Mucosa of descending colon (tissue), 3 donors: ENCODE measurements around the gene GPR39. TPM values are rescaled to one million over a fixed set of nuclear protein-coding genes. Genes with fewer than 3 reads are reported as not detected.

Experiments used
- ATAC-seq: fragments of 200-7000 bp; cut with Tn5 transposase; one replicate; pipeline ENCODE4 v1.9.1; 2020; ENCODE audit warnings: mild to moderate bottlenecking, moderate library complexity
- DNase-seq, 3 donors: peaks; one replicate each; pipeline ENCODE4 v3.0.0-alpha.2; 2020
- H3K36me3 ChIP-seq: fragments of 200-600 bp; one replicate; pipeline ENCODE4 v1.8.0; 2021; ENCODE audit warnings: low read depth, mild to moderate bottlenecking
- H3K4me1 ChIP-seq: fragments of 200-600 bp; one replicate; pipeline ENCODE4 v1.8.0; 2021; ENCODE audit warnings: low read depth, mild to moderate bottlenecking
- H3K4me3 ChIP-seq: fragments of 200-600 bp; one replicate; pipeline ENCODE4 v1.8.0; 2021; ENCODE audit warnings: mild to moderate bottlenecking
- H3K9me3 ChIP-seq: fragments of 200-600 bp; one replicate; pipeline ENCODE4 v1.8.0; 2021; ENCODE audit warnings: mild to moderate bottlenecking
- CTCF ChIP-seq: fragments of 200-600 bp; IDR thresholded peaks from one replicate; pipeline ENCODE4 v1.8.0; 2022; ENCODE audit warnings: antibody characterized with exemption, mild to moderate bottlenecking
- intact Hi-C, 2 donors: fragments of 100-400 bp; cut with DNase I in 1 of 2; cut with micrococcal nuclease in 1 of 2; formaldehyde crosslinking; loops; one replicate each; pipeline versions ENCODE4 v1.11.0 to v1.11.1; 2022; cut with DNase I, micrococcal nuclease
- total RNA-seq, 3 donors: library from RNA; stranded (reverse); fragmentation: NEBNext Ultra II Directional in 2 of 3; extraction: Animal tissue kit (Norgen Biotek cat#: 25700) in 2 of 3; gene quantifications; one replicate each; pipeline versions ENCODE4 v1.2.1 to v1.2.4, GENCODE V29; 2021 to 2023
- donor health status: DM: no; HTN: no; CAD: no; lungs with moderate emphysema.
- donor health status: DM: no; HTN: no; CAD: no.
- donor health status: DM: no; HTN: yes; CAD: no.

Gene GPR39
- total RNA-seq, 3 donors from 2014 or later, result 11.6 to 33.7 (median 20.6) TPM

GRCh38 chr2:132559326-132559725 is 142.7 kb downstream of the GPR39 start:
- TF ChIP-seq CTCF, result no peak
- Histone ChIP-seq H3K9me3 (no peaks in the 10 kb centered on the region), H3K36me3 (no peaks in the 10 kb centered on the region), H3K4me1 (no peaks in the 10 kb centered on the region), H3K4me3 (no peak overlapping the region)
- DNase-seq (no peak), ATAC-seq (no peak)
- intact Hi-C loops, result no loop called here

- TF ChIP-seq CTCF, result no peak
- Histone ChIP-seq H3K9me3 (no peaks in the 10 kb centered on the region), H3K4me3 (no peak overlapping the region), H3K36me3 (no peaks in the 10 kb centered on the region), H3K4me1 (no peaks in the 10 kb centered on the region)
- no peak for DNase-seq
- intact Hi-C loops, result no loop called here
- no peak for ATAC-seq
Measured at GRCh38 chr2:132559921-132560320, 143.3 kb downstream of the GPR39 start.

GRCh38 chr2:132560562-132560961 is 144.0 kb downstream of the GPR39 start:
- Histone ChIP-seq H3K9me3 (no peaks in the 10 kb centered on the region), H3K4me1 (no peaks in the 10 kb centered on the region), H3K36me3 (no peaks in the 10 kb centered on the region), H3K4me3 (no peak overlapping the region)
- intact Hi-C loops, result no loop called here
- no peak for TF ChIP-seq CTCF
- no peak for ATAC-seq
- no peak for DNase-seq

GRCh38 chr2:132562245-132562644 is 145.6 kb downstream of the GPR39 start:
- TF ChIP-seq CTCF, result no peak
- no peaks in the 10 kb centered on the region for H3K36me3 ChIP-seq
- no peaks in the 10 kb centered on the region for H3K9me3 ChIP-seq
- no peaks in the 10 kb centered on the region for H3K4me1 ChIP-seq
- H3K4me3 ChIP-seq, result no peak overlapping the region
- DNase-seq (no peak), ATAC-seq (no peak)
- intact Hi-C loops, result no loop called here

- intact Hi-C loops, result no loop called here
- DNase-seq (no peak), ATAC-seq (no peak)
- H3K4me1 ChIP-seq, result no peaks in the 10 kb centered on the region
- TF ChIP-seq CTCF, result no peak
- no peaks in the 10 kb centered on the region for H3K9me3 ChIP-seq
- H3K36me3 ChIP-seq, result no peaks in the 10 kb centered on the region
- no peak overlapping the region for H3K4me3 ChIP-seq
Measured at GRCh38 chr2:132564065-132564464, 147.5 kb downstream of the GPR39 start.

- no peaks in the 10 kb centered on the region for H3K9me3 ChIP-seq
- H3K4me3 ChIP-seq, result no peak overlapping the region
- no peaks in the 10 kb centered on the region for H3K4me1 ChIP-seq
- DNase-seq, result no peak
- intact Hi-C loops, result no loop called here
- H3K36me3 ChIP-seq, result no peaks in the 10 kb centered on the region
- no peak for TF ChIP-seq CTCF
- ATAC-seq, result no peak
Measured at GRCh38 chr2:132566379-132566778, 149.8 kb downstream of the GPR39 start.
